Lung (tissue), 12 donors: ENCODE measurements around the gene LNX1. TPM values are rescaled to one million over a fixed set of nuclear protein-coding genes. Genes with fewer than 3 reads are reported as not detected.

Source experiments
- ATAC-seq: fragments of 200-7000 bp; cut with Tn5 transposase; one replicate; pipeline ENCODE4 v1.9.1; 2020; ENCODE audit warnings: moderate number of reproducible peaks; ENCODE audit not compliant: insufficient read depth, low FRiP score
- DNase-seq, 3 donors: peaks; one replicate each; pipeline ENCODE4 v3.0.0-alpha.2; 2013 to 2017
- H3K27ac ChIP-seq, 2 donors: one replicate each; pipeline ENCODE4 v1.5.1; 2013; ENCODE audit warnings: mild to moderate bottlenecking in 2 of 2, moderate library complexity in 2 of 2, control low read depth in 1 of 2, inconsistent platforms in 1 of 2, low read depth in 1 of 2, low read length in 1 of 2
- H3K27me3 ChIP-seq, 3 donors: one replicate each; pipeline ENCODE4 v1.5.1; 2013; ENCODE audit warnings: low read length in 2 of 3; ENCODE audit not compliant: control insufficient read depth in 3 of 3, insufficient read depth in 3 of 3
- H3K36me3 ChIP-seq, 4 donors: one replicate each; pipeline ENCODE4 v1.5.1; 2013; ENCODE audit warnings: low read length in 4 of 4, mild to moderate bottlenecking in 1 of 4, moderate library complexity in 1 of 4; ENCODE audit not compliant: control insufficient read depth in 4 of 4, insufficient read depth in 4 of 4
- H3K4me1 ChIP-seq, 5 donors: one replicate each; pipeline ENCODE4 v1.5.1; 2013; ENCODE audit warnings: low read length in 5 of 5, mild to moderate bottlenecking in 2 of 5, moderate library complexity in 1 of 5; ENCODE audit not compliant: control insufficient read depth in 5 of 5, insufficient read depth in 5 of 5
- H3K4me3 ChIP-seq: one replicate; pipeline ENCODE4 v1.5.1; 2013; ENCODE audit warnings: mild to moderate bottlenecking, control low read depth, moderate library complexity
- H3K9ac ChIP-seq, 2 donors: one replicate each; pipeline ENCODE4 v1.5.1; 2013; ENCODE audit warnings: low read length in 2 of 2, control low read depth in 1 of 2; ENCODE audit not compliant: insufficient read depth in 1 of 2
- H3K9me3 ChIP-seq, 4 donors: one replicate each; pipeline ENCODE4 v1.5.1; 2013; ENCODE audit warnings: low read length in 3 of 4, mild to moderate bottlenecking in 1 of 4, moderate library complexity in 1 of 4; ENCODE audit not compliant: control insufficient read depth in 4 of 4, insufficient read depth in 3 of 4
- CTCF ChIP-seq: IDR thresholded peaks from 2 replicates; pipeline ENCODE4 v1.5.1; 2012; ENCODE audit warnings: mild to moderate bottlenecking; ENCODE audit errors: control extremely low read depth, extremely low read depth
- WGBS, 2 donors: extraction: QIAGEN DNeasy Blood & Tissue Kit; methylation state at CpG; one replicate each; pipeline ENCODE4 v1.1.7; 2013; 5-methylcytosine and 5-hydroxymethylcytosine counted together
- polyA plus RNA-seq, 2 donors: library from polyadenylated mRNA; stranded (reverse); fragments of 200-250 nt; gene quantifications; one replicate each; pipeline ENCODE4 v1.2.1, GENCODE V29; 2013
- total RNA-seq, 2 donors: library from RNA; depleted of rRNA in 1 of 2; stranded (reverse); fragments of >200 nt in 1 of 2; gene quantifications; one replicate each; pipeline ENCODE4 v1.2.1, GENCODE V29; 2014 to 2021
- donor health status: control.
- donor health status: control.
- donor health status: Bipolar disorder and iron deficiency.
- donor health status: healthy.
- donor health status: DM: yes; HTN: yes; CAD: no.

Gene LNX1
- total and polyA plus RNA-seq, 4 donors, result 1.4 to 5.2 (median 3.2) TPM

DNA sequence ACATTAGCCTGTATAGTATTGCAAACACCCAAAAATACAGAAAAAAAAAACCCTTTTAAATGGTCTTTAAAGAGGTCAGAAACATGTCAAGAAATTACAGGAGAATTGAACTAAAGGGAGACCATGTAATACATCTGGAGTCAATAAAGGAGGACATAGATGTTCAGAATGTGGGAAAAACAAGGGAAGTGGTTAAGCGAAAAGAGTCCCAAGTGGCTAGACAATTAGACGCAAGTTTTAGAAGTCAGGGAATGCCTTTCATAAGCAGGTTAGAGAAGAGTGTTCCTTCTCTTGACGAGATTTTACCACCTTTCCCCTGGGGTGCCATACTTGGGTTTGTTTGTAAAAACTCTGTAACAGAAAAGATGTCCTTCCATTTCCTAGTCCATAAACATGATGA is 7.8 kb downstream of the LNX1 start:
- H3K36me3 ChIP-seq, result peaks cover 0 to 3% (median 0%) of the 10 kb centered on the region in 4 donors
- no peak for DNase-seq
- WGBS, 2 donors, result 91 to 96% methylated on average over 3 of the region's 3 CpGs
- no peak for ATAC-seq
- H3K4me3 ChIP-seq, result no peak overlapping the region
- TF ChIP-seq CTCF, result no peak
- H3K27ac ChIP-seq, result no peak overlapping the region
- no peaks in the 10 kb centered on the region for H3K9me3 ChIP-seq
- peaks cover 0 to 43% (median 10%) of the 10 kb centered on the region in 5 donors for H3K4me1 ChIP-seq
- H3K9ac ChIP-seq, result no peak overlapping the region
- H3K27me3 ChIP-seq, result no peaks in the 10 kb centered on the region

DNA sequence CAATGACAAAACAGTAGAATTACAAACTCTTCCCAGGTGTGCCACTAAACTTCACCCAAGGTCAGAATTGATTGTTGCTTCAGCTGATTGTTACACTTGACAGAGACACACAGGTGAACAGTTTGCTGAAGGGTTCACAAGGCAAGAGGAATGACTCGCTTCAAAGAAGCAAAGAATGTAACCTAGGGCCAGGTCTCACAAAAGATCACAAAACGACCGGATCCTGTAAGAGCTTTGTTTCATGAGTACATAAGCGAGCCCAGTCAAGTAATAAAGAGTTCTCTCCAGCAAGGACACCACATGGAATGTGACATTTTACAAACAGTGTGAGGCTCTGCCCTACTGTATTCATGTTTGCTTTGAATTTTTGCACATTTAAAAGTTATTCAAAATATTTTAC is 9.1 kb downstream of the LNX1 start:
- ATAC-seq (no peak), DNase-seq (no peak)
- no peaks in the 10 kb centered on the region for H3K27me3 ChIP-seq
- WGBS, 2 donors, result 61 to 74% methylated on average over 4 of the region's 4 CpGs
- H3K36me3 ChIP-seq, result peaks cover 0 to 3% (median 0%) of the 10 kb centered on the region in 4 donors
- H3K9ac ChIP-seq, result no peak overlapping the region
- H3K9me3 ChIP-seq, result no peaks in the 10 kb centered on the region
- TF ChIP-seq CTCF, result no peak
- peaks cover 0 to 57% (median 10%) of the 10 kb centered on the region in 5 donors for H3K4me1 ChIP-seq
- no peak overlapping the region for H3K4me3 ChIP-seq
- H3K27ac ChIP-seq, result no peak overlapping the region

GRCh38 chr4:53580274-53580673 is 11.0 kb downstream of the LNX1 start:
- 87 to 91% methylated on average over 3 of the region's 3 CpGs for WGBS, 2 donors
- Histone ChIP-seq H3K9ac (no peak overlapping the region), H3K9me3 (no peaks in the 10 kb centered on the region), H3K27me3 (no peaks in the 10 kb centered on the region), H3K36me3 (peaks cover 0 to 3% (median 0%) of the 10 kb centered on the region in 4 donors), H3K27ac (no peak overlapping the region), H3K4me1 (peaks cover 2 to 64% (median 10%) of the 10 kb centered on the region in 5 donors), H3K4me3 (no peak overlapping the region)
- ATAC-seq (no peak), DNase-seq (peak in 2 of 3 donors; percentile 28 to 44)
- TF ChIP-seq CTCF, result no peak

DNA sequence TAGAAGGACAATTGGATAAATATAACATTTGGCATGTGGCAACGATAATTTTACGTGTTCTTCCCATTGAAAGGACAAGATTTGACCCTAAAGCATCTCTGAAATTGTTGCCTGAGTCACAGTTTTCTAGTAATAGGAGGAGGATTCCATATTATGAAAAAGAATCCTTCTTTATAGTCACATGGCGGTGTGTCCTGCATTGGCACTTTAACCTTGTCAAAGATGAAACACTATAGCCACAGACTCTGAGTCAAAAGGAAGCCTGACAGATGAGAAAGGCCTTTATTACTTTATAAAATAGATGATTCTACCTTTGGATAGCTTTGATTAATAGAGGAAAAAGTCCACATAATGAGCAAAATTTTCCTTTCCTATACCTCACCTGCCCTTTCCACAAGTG is 11.5 kb downstream of the LNX1 start:
- no peak for TF ChIP-seq CTCF
- H3K27me3 ChIP-seq, result no peaks in the 10 kb centered on the region
- 92 to 94% methylated on average over 3 of the region's 3 CpGs for WGBS, 2 donors

More for the DNA sequence above, 11.5 kb downstream of the LNX1 start:
- ATAC-seq (no peak), DNase-seq (no peak)
- H3K4me3 ChIP-seq, result no peak overlapping the region
- H3K9ac ChIP-seq, result no peak overlapping the region
- H3K27ac ChIP-seq, result no peak overlapping the region
- H3K36me3 ChIP-seq, result peaks cover 0 to 3% (median 0%) of the 10 kb centered on the region in 4 donors
- no peaks in the 10 kb centered on the region for H3K9me3 ChIP-seq
- peaks cover 2 to 66% (median 10%) of the 10 kb centered on the region in 5 donors for H3K4me1 ChIP-seq
